HCT116 (cell line): ENCODE data around the gene OR5AK2. TPM values are rescaled to one million over a fixed set of nuclear protein-coding genes. Genes with fewer than 3 reads are reported as not detected.
"Not testable (repeated sequence)": the region's sequence is repeated elsewhere in the genome, so short reads cannot be mapped to it uniquely, and the experiment has no call there.

Experiments used
- ATAC-seq: fragments of 200-7000 bp; cut with Tn5 transposase; 2 replicates; pipeline ENCODE4 v1.9.1; 2020; ENCODE audit warnings: mild to moderate bottlenecking, moderate library complexity
- BruUV-seq: library from RNA; stranded (reverse); fragments of 400-500 nt; replicated peaks from 2 replicates; lab custom pipeline; 2021; lab: Mats Ljungman, UMichigan
- CTCF ChIA-PET: fragments of 300-600 bp; sonication (Branson Sonifier 250); formaldehyde crosslinking; loops from one replicate; lab custom pipeline; 2021; ENCODE audit warnings: antibody characterized with exemption; lab: Charles Lee
- POLR2A ChIA-PET: fragments of 300-600, 350-600 bp; sonication (Branson Sonifier 250); formaldehyde crosslinking; loops from one replicate; lab custom pipeline; 2021; ENCODE audit warnings: antibody characterized with exemption; lab: Charles Lee
- RAD21 ChIA-PET, 2 experiments: fragments of 300-600 bp; sonication (Branson Sonifier 250); formaldehyde crosslinking; loops; one replicate each; lab custom pipeline; 2023; ENCODE audit warnings: low total read pairs in 2 of 2; ENCODE audit not compliant: uncharacterized antibody in 2 of 2, unreplicated experiment in 2 of 2, low non-redundant PET in 1 of 2; lab: Charles Lee
- DNase-seq: peaks from one replicate; pipeline ENCODE4 v3.0.0-alpha.2; 2010; ENCODE audit warnings: low read depth, low spot score
- H2AFZ ChIP-seq: fragments of 200-600 bp; shearing (Covaris generic), sonication (generic); 2 replicates; pipeline ENCODE4 v1.6.1; 2017; ENCODE audit warnings: low read depth, mixed run types, mixed read lengths, antibody characterized with exemption, low read length; ENCODE audit not compliant: poor library complexity, severe bottlenecking
- H3K27ac ChIP-seq: 2 replicates; pipeline ENCODE4 v1.5.1; 2012; ENCODE audit warnings: low read depth, low read length
- H3K27me3 ChIP-seq: fragments of 200-600 bp; sonication (generic); 2 replicates; pipeline ENCODE4 v1.6.1; 2016; ENCODE audit warnings: mixed run types, low read length, mixed read lengths; ENCODE audit not compliant: insufficient read depth
- H3K36me3 ChIP-seq, 2 experiments: fragments of 200-500 bp in 1 of 2; fragments of 200-600 bp in 1 of 2; sonication (Bioruptor generic) in 1 of 2; sonication (generic) in 1 of 2; 2 replicates each; pipeline versions ENCODE4 v1.5.1 to v1.6.1; 2014 to 2016; ENCODE audit warnings: low read length in 2 of 2, inconsistent platforms in 1 of 2, mixed read lengths in 1 of 2, mixed run types in 1 of 2; ENCODE audit not compliant: insufficient read depth in 2 of 2, control insufficient read depth in 1 of 2
- H3K4me1 ChIP-seq, 2 experiments: fragments of 200-600 bp in 1 of 2; sonication (generic) in 1 of 2; 2 replicates each; pipeline versions ENCODE4 v1.5.1 to v1.6.1; 2012 to 2017; ENCODE audit warnings: low read length in 2 of 2, inconsistent platforms in 1 of 2, mild to moderate bottlenecking in 1 of 2, mixed read lengths in 1 of 2, mixed run types in 1 of 2, moderate library complexity in 1 of 2; ENCODE audit not compliant: insufficient read depth in 2 of 2, control insufficient read depth in 1 of 2
- H3K4me2 ChIP-seq: fragments of 200-600 bp; sonication (generic); 2 replicates; pipeline ENCODE4 v1.6.1; 2017; ENCODE audit warnings: mixed run types, low read length, mixed read lengths
- H3K4me3 ChIP-seq, 2 experiments: fragments of 200-600 bp in 1 of 2; sonication (generic) in 1 of 2; replicated peaks in 1 of 2; 2 replicates each; pipeline ENCODE4 v1.5.1; 2011 to 2016; ENCODE audit warnings: low read length in 2 of 2, control low read depth in 1 of 2, low read depth in 1 of 2, mild to moderate bottlenecking in 1 of 2, mixed read lengths in 1 of 2, mixed run types in 1 of 2
- H3K79me2 ChIP-seq: fragments of 200-600 bp; sonication (generic); 2 replicates; pipeline ENCODE4 v1.6.1; 2017; ENCODE audit warnings: mild to moderate bottlenecking, mixed run types, low read length, moderate library complexity, mixed read lengths; ENCODE audit not compliant: insufficient read depth
- H3K9ac ChIP-seq: fragments of 200-600 bp; sonication (generic); 2 replicates; pipeline ENCODE4 v1.6.1; 2016; ENCODE audit warnings: low read length, mixed read lengths
- H3K9me2 ChIP-seq: fragments of 200-600 bp; sonication (generic), shearing (Covaris generic); 2 replicates; pipeline ENCODE4 v1.6.1; 2017; ENCODE audit warnings: mixed run types, mild to moderate bottlenecking, moderate library complexity; ENCODE audit not compliant: insufficient read depth
- H3K9me3 ChIP-seq, 2 experiments: fragments of 200-500 bp in 1 of 2; fragments of 200-600 bp in 1 of 2; sonication (Bioruptor generic) in 1 of 2; sonication (generic) in 1 of 2; 2 replicates each; pipeline ENCODE4 v1.6.1; 2014 to 2017; ENCODE audit warnings: low read length in 2 of 2, mixed read lengths in 2 of 2, inconsistent platforms in 1 of 2, low read depth in 1 of 2, mild to moderate bottlenecking in 1 of 2, mixed run types in 1 of 2, moderate library complexity in 1 of 2; ENCODE audit not compliant: control insufficient read depth in 1 of 2, insufficient read depth in 1 of 2
- H4K20me1 ChIP-seq: fragments of 200-600 bp; sonication (generic), shearing (Covaris generic); 2 replicates; pipeline ENCODE4 v1.6.1; 2017; ENCODE audit warnings: mixed run types, mild to moderate bottlenecking, moderate library complexity; ENCODE audit not compliant: insufficient read depth
- CBX3 ChIP-seq: IDR thresholded peaks from 2 replicates; pipeline ENCODE4 v1.6.1; 2012; ENCODE audit warnings: low read depth
- SIN3A ChIP-seq: IDR thresholded peaks from 2 replicates; pipeline ENCODE4 v1.6.1; 2012; ENCODE audit warnings: low read depth
- intact Hi-C: fragments of 100-400 bp; cut with micrococcal nuclease; formaldehyde crosslinking; loops from 2 replicates; pipeline ENCODE4 v1.10.0; 2022
- total RNA-seq: library from RNA; stranded (reverse); gene quantifications from one replicate; pipeline ENCODE4 v1.2.1, GENCODE V29; 2021; ENCODE audit not compliant: unreplicated experiment
- TF ChIP-seq, protein P1 (sequence below): IDR thresholded peaks from 2 replicates; pipeline ENCODE4 v1.6.1; 2012
- TF ChIP-seq, protein P2 (sequence below), 3 experiments: fragments of 200-600 bp in 1 of 3; sonication (generic) in 1 of 3; IDR thresholded peaks in 2 of 3; conservative IDR thresholded peaks in 1 of 3; 2 replicates each; pipeline ENCODE4 v1.5.1; 2012 to 2017; ENCODE audit warnings: low read depth in 2 of 3, low read length in 2 of 3, antibody characterized with exemption in 1 of 3, borderline replicate concordance in 1 of 3, control low read depth in 1 of 3, mild to moderate bottlenecking in 1 of 3, mixed read lengths in 1 of 3, mixed run types in 1 of 3, moderate library complexity in 1 of 3; ENCODE audit not compliant: insufficient read depth in 1 of 3

The OR5AK2 gene
- total RNA-seq, 1 experiment from 2014 or later: not detected

DNA sequence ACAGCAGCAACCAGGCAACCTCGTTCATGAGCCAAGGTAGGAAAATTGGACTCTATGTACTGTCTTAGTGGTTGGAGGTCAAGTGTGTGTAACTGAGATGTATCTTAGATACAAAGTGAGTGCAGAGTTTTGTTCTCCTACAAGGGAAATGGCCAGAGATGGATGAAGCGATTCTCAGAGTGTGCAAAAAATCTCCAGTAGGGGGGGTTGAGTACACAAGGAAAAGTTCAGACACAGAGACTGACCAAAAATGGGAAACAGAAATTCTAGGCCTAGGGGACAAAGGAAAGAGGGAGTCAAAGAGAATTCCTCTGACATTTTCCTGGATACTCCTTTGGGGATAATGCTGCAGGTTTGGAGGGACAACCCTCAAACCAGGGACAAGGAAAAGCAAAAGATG lies 38.2 kb upstream of the OR5AK2 start:
- no peak for TF ChIP-seq SIN3A
- TF ChIP-seq CBX3: no peak
- TF ChIP-seq, protein P1, sequence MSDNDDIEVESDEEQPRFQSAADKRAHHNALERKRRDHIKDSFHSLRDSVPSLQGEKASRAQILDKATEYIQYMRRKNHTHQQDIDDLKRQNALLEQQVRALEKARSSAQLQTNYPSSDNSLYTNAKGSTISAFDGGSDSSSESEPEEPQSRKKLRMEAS: no peak
- TF ChIP-seq, protein P2, sequence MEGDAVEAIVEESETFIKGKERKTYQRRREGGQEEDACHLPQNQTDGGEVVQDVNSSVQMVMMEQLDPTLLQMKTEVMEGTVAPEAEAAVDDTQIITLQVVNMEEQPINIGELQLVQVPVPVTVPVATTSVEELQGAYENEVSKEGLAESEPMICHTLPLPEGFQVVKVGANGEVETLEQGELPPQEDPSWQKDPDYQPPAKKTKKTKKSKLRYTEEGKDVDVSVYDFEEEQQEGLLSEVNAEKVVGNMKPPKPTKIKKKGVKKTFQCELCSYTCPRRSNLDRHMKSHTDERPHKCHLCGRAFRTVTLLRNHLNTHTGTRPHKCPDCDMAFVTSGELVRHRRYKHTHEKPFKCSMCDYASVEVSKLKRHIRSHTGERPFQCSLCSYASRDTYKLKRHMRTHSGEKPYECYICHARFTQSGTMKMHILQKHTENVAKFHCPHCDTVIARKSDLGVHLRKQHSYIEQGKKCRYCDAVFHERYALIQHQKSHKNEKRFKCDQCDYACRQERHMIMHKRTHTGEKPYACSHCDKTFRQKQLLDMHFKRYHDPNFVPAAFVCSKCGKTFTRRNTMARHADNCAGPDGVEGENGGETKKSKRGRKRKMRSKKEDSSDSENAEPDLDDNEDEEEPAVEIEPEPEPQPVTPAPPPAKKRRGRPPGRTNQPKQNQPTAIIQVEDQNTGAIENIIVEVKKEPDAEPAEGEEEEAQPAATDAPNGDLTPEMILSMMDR (IDR thresholded peaks at IDR 0.05 in 2 of 3, conservative IDR thresholded peaks at IDR 0.05 in 1 of 3; ENCODE audit: borderline replicate concordance in 1 of 3, insufficient read depth in 1 of 3, low read depth in 2 of 3, low read length in 2 of 3): peak in 1 of 3 experiments; percentile 10; a peak in 1 of 6 replicates
- no TSS peak for BruUV-seq

DNA sequence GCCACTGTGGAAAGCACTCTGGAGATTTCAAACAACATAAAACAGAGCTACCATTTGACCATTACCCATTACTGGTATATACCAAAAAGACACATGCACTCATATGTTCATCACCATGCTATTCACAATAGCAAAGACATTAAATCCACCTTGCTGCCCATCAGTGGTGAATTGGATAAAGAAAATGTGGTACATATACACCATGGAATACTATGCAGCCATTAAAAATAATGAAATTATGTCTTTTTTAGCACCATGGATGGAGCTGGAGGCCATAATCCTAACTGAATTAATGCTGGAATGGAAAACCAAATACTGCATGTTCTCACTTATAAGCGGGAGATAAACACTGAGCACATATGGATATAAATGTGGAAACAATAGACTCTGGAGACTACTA lies 34.8 kb upstream of the OR5AK2 start:
- H3K9ac ChIP-seq, H4K20me1 ChIP-seq, H3K9me2 ChIP-seq, H2AFZ ChIP-seq, H3K4me3 ChIP-seq, CTCF ChIA-PET, H3K27ac ChIP-seq, BruUV-seq, H3K27me3 ChIP-seq, H3K79me2 ChIP-seq, H3K4me2 ChIP-seq, POLR2A ChIA-PET, ATAC-seq, RAD21 ChIA-PET, DNase-seq, intact Hi-C loops, H3K36me3 ChIP-seq, H3K4me1 ChIP-seq, H3K9me3 ChIP-seq: not testable (repeated sequence)

More for the DNA sequence above, 38.2 kb upstream of the OR5AK2 start:
- POLR2A ChIA-PET: no interaction called here
- CTCF ChIA-PET: no interaction called here
- Histone ChIP-seq H3K9me3 (no peaks in the 10 kb centered on the region), H3K4me3 (no peak overlapping the region), H3K4me1 (no peaks in the 10 kb centered on the region), H2AFZ (no peak overlapping the region), H3K27ac (no peak overlapping the region), H3K9me2 (no peaks in the 10 kb centered on the region), H3K36me3 (no peaks in the 10 kb centered on the region), H3K79me2 (no peaks in the 10 kb centered on the region), H3K4me2 (no peak overlapping the region), H3K9ac (no peak overlapping the region), H3K27me3 (no peaks in the 10 kb centered on the region), H4K20me1 (no peaks in the 10 kb centered on the region)
- ATAC-seq (no peak), DNase-seq (no peak)
- intact Hi-C loops: no loop called here
- RAD21 ChIA-PET: no interaction called here
